ENCODE data around the gene NFIA. TPM values are rescaled to one million over a fixed set of nuclear protein-coding genes. Genes with fewer than 3 reads are reported as not detected.

The NFIA gene
- total RNA-seq, 1 experiment from 2014 or later = 12.7 TPM

DNA sequence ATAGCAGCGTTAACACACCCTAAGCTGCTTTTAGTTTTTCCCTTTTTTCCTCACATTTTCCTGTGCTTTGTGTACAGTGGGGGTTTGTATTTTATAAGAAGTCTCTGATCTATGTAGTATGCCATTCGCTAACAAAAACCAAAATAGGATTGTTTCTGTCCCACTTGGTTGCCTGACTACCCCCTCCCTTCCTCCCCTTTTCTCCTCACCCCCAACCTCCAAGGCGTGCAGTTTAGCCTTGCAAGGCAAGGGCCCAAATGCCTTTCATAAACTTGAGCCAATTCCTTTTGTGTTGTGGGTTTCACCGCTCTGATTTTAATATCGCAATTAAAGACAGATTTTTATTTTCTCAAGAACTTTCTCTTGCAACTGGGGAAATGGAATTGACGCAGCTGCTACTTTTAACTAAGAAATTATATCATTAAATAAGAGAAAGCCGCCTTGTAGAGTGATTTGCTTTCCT is 365.6 kb downstream of the NFIA start:
- ChIA-PET POLR2A (ENCODE audit: unreplicated experiment) (no interaction called here), CTCF (no interaction called here)
- no peak overlapping the region for H3K9ac ChIP-seq (ENCODE audit: low read length)
- no peaks in the 10 kb centered on the region for H3K9me3 ChIP-seq (ENCODE audit: low read length)
- H2AFZ ChIP-seq (ENCODE audit: low read length) = no peak overlapping the region
- H3K36me3 ChIP-seq (ENCODE audit: low read depth, low read length) = no peaks in the 10 kb centered on the region
- no peaks in the 10 kb centered on the region for H3K79me2 ChIP-seq (ENCODE audit: low read length)
- H3K9me2 ChIP-seq (replicated peaks; ENCODE audit: low read length) = no peaks in the 10 kb centered on the region
- TF ChIP-seq EZH2 (IDR thresholded peaks at IDR 0.05; ENCODE audit: low read length, unreplicated experiment) (no peak), EZH2phosphoT487 (IDR thresholded peaks at IDR 0.05; ENCODE audit: borderline replicate concordance, low read length) (no peak), CTCF (conservative IDR thresholded peaks at IDR 0.05; ENCODE audit: low read depth, low read length) (no peak)
- no peaks in the 10 kb centered on the region for H4K20me1 ChIP-seq (ENCODE audit: low read length)
- no peak for ATAC-seq
- no peaks in the 10 kb centered on the region for H3F3A ChIP-seq (ENCODE audit: low read length, unreplicated experiment)
- H3K4me3 ChIP-seq (ENCODE audit: low read length) = no peak overlapping the region
- no peaks in the 10 kb centered on the region for H3K27me3 ChIP-seq (ENCODE audit: low read length)
- intact Hi-C loops (cut with micrococcal nuclease) = no loop called here
- no TSS peak for BruUV-seq (replicated peaks)
- H3K27ac ChIP-seq (ENCODE audit: low read length) = no peak overlapping the region
- DNase-seq = no peak
- H3K4me2 ChIP-seq (ENCODE audit: low read length) = no peak overlapping the region
- peaks cover 27% of the 10 kb centered on the region for H3K4me1 ChIP-seq (ENCODE audit: insufficient read depth, low read length)

DNA sequence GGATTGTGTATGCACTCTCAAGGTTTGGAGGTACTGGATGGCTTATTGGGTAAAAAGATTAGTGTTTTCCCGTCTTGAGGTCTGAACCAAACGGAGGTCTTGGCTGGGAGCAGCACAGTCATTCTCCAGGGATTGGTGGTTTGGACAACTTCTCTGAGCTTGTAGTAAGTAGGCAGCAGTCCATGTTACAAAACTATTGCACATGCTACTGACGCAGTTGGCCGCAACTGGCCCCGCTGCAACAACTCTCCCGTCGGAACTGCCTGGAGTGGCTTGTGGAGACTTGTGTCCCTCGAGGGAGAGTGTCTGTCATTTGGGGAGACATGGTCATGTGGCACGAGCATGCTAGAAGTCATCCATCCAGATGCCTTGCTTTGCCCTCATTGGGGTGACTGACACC is 366.6 kb downstream of the NFIA start:
- no peak overlapping the region for H3K4me3 ChIP-seq (ENCODE audit: low read length)
- TF ChIP-seq EZH2 (IDR thresholded peaks at IDR 0.05; ENCODE audit: low read length, unreplicated experiment) (no peak), EZH2phosphoT487 (IDR thresholded peaks at IDR 0.05; ENCODE audit: borderline replicate concordance, low read length) (no peak), CTCF (conservative IDR thresholded peaks at IDR 0.05; ENCODE audit: low read depth, low read length) (no peak)
- POLR2A ChIA-PET (ENCODE audit: unreplicated experiment) = no interaction called here
- peaks cover 35% of the 10 kb centered on the region for H3K4me1 ChIP-seq (ENCODE audit: insufficient read depth, low read length)
- H3K9me2 ChIP-seq (replicated peaks; ENCODE audit: low read length) = no peaks in the 10 kb centered on the region
- no peak for DNase-seq
- H2AFZ ChIP-seq (ENCODE audit: low read length) = no peak overlapping the region
- H3K4me2 ChIP-seq (ENCODE audit: low read length) = no peak overlapping the region
- H3F3A ChIP-seq (ENCODE audit: low read length, unreplicated experiment) = no peaks in the 10 kb centered on the region
- BruUV-seq (replicated peaks) = no TSS peak
- H3K79me2 ChIP-seq (ENCODE audit: low read length) = no peaks in the 10 kb centered on the region
- no peak overlapping the region for H3K27ac ChIP-seq (ENCODE audit: low read length)
- no peaks in the 10 kb centered on the region for H3K27me3 ChIP-seq (ENCODE audit: low read length)
- no peaks in the 10 kb centered on the region for H3K36me3 ChIP-seq (ENCODE audit: low read depth, low read length)
- no peaks in the 10 kb centered on the region for H4K20me1 ChIP-seq (ENCODE audit: low read length)
- no peak overlapping the region for H3K9ac ChIP-seq (ENCODE audit: low read length)
- ATAC-seq = no peak
- H3K9me3 ChIP-seq (ENCODE audit: low read length) = no peaks in the 10 kb centered on the region
- CTCF ChIA-PET = no interaction called here
- intact Hi-C loops (cut with micrococcal nuclease) = no loop called here

DNA sequence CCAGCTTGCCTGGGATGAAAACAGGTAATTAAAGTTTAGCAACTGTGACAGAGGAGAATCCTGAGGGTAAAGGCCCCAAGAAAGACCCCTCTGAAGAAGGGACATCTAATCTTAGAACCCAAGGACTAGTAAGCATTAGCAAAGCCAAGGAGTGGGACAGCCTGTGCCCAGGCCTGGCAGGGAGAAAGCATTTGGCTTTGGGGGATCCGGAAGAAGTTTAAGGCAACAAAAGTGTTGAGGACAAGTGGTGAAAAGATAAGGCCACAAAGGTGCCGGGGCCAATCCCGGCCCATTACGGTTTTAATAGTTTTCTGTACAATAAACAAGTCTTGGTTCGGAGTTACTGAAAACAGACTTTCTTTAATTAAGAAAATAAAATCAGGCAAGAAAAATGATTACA is 367.0 kb downstream of the NFIA start:
- Histone ChIP-seq H3F3A (ENCODE audit: low read length, unreplicated experiment) (no peaks in the 10 kb centered on the region), H3K79me2 (ENCODE audit: low read length) (no peaks in the 10 kb centered on the region), H3K27me3 (ENCODE audit: low read length) (no peaks in the 10 kb centered on the region), H3K4me3 (ENCODE audit: low read length) (no peak overlapping the region), H3K9me2 (replicated peaks; ENCODE audit: low read length) (no peaks in the 10 kb centered on the region), H3K4me1 (ENCODE audit: insufficient read depth, low read length) (peaks cover 35% of the 10 kb centered on the region), H3K9me3 (ENCODE audit: low read length) (no peaks in the 10 kb centered on the region), H2AFZ (ENCODE audit: low read length) (no peak overlapping the region), H3K9ac (ENCODE audit: low read length) (no peak overlapping the region), H3K27ac (ENCODE audit: low read length) (no peak overlapping the region), H4K20me1 (ENCODE audit: low read length) (no peaks in the 10 kb centered on the region), H3K4me2 (ENCODE audit: low read length) (no peak overlapping the region), H3K36me3 (ENCODE audit: low read depth, low read length) (no peaks in the 10 kb centered on the region)
- TF ChIP-seq EZH2 (IDR thresholded peaks at IDR 0.05; ENCODE audit: low read length, unreplicated experiment) (no peak), EZH2phosphoT487 (IDR thresholded peaks at IDR 0.05; ENCODE audit: borderline replicate concordance, low read length) (no peak), CTCF (conservative IDR thresholded peaks at IDR 0.05; ENCODE audit: low read depth, low read length) (no peak)
- no TSS peak for BruUV-seq (replicated peaks)
- no peak for DNase-seq
- intact Hi-C loops (cut with micrococcal nuclease) = no loop called here
- no peak for ATAC-seq
- ChIA-PET CTCF (no interaction called here), POLR2A (ENCODE audit: unreplicated experiment) (no interaction called here)

Measured in PC-3 (cell line).